A549 (cell line): ENCODE measurements around the gene KIAA2012.

Experiments used
- CHD2 ChIP-seq: fragments of 150-350 bp; IDR thresholded peaks from 2 replicates; pipeline ENCODE4 v1.6.1; 2014; ENCODE audit warnings: low read length; ENCODE audit not compliant: partially characterized antibody
- HDAC2 ChIP-seq: fragments of 200-600 bp; sonication (generic); IDR thresholded peaks from 2 replicates; pipeline ENCODE4 v1.6.1; 2016
- JUN ChIP-seq, 2 experiments: fragments of >200 bp; sonication (Bioruptor Twin); formaldehyde crosslinking; IDR thresholded peaks; 2 replicates in 1 of 2; 3 replicates in 1 of 2; pipeline ENCODE4 v1.6.1; 2016 to 2017
- MAFK ChIP-seq: fragments of 450-650 bp; IDR thresholded peaks from 2 replicates; pipeline ENCODE4 v1.6.1; 2014; ENCODE audit not compliant: partially characterized antibody
- SMC3 ChIP-seq: fragments of >200 bp; sonication (Bioruptor Twin); formaldehyde crosslinking; IDR thresholded peaks from 3 replicates; pipeline ENCODE4 v1.6.1; 2018; ENCODE audit warnings: inconsistent platforms
- ZSCAN20 ChIP-seq: fragments of 250-450 bp; sonication (Bioruptor Pico); IDR thresholded peaks from 2 replicates; pipeline ENCODE4 v1.8.0; 2022; ENCODE audit warnings: mild to moderate bottlenecking, moderate library complexity
- TF ChIP-seq, protein P1 (sequence below): fragments of 200-600 bp; sonication (generic); IDR thresholded peaks from 2 replicates; pipeline ENCODE4 v1.6.1; 2016; ENCODE audit warnings: antibody characterized with exemption, mild to moderate bottlenecking, moderate library complexity
- TF ChIP-seq, protein P2 (sequence below): fragments of >200 bp; sonication (Bioruptor Twin); formaldehyde crosslinking; IDR thresholded peaks from 3 replicates; pipeline ENCODE4 v1.5.1; 2016

DNA sequence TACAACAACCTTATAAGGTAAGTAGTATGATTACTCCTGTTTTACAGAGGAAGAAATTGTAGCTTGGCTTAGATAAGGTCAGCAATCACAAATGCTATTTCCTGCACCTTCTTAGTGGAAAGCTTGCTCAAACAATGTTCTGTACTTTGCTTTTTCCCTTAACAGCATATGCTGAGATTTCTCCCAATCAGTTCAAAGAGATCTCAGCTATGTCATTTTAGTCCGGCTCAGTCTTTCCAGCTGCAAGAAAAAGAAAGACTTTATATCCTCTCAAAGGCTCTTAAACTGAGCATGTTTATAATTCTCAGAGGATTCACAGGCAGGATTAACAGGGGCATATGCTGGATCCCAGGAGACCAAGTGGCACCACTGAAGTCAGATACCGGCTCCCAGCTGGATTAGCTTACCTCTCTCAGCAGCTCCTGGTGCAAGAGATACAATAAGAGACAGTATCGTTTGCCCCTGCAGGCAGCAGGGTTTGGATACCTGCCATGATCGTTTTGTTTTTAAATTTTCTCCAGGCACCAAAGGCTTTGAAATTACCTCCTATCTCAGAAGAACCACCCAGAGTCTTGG lies 29.5 kb downstream of the KIAA2012 start:
- TF ChIP-seq JUN (IDR thresholded peaks at IDR 0.05): no peak
- TF ChIP-seq, protein P1, sequence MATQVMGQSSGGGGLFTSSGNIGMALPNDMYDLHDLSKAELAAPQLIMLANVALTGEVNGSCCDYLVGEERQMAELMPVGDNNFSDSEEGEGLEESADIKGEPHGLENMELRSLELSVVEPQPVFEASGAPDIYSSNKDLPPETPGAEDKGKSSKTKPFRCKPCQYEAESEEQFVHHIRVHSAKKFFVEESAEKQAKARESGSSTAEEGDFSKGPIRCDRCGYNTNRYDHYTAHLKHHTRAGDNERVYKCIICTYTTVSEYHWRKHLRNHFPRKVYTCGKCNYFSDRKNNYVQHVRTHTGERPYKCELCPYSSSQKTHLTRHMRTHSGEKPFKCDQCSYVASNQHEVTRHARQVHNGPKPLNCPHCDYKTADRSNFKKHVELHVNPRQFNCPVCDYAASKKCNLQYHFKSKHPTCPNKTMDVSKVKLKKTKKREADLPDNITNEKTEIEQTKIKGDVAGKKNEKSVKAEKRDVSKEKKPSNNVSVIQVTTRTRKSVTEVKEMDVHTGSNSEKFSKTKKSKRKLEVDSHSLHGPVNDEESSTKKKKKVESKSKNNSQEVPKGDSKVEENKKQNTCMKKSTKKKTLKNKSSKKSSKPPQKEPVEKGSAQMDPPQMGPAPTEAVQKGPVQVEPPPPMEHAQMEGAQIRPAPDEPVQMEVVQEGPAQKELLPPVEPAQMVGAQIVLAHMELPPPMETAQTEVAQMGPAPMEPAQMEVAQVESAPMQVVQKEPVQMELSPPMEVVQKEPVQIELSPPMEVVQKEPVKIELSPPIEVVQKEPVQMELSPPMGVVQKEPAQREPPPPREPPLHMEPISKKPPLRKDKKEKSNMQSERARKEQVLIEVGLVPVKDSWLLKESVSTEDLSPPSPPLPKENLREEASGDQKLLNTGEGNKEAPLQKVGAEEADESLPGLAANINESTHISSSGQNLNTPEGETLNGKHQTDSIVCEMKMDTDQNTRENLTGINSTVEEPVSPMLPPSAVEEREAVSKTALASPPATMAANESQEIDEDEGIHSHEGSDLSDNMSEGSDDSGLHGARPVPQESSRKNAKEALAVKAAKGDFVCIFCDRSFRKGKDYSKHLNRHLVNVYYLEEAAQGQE: no peak
- no peak for TF ChIP-seq ZSCAN20 (CRISPR knock-in tag)
- TF ChIP-seq SMC3: no peak
- no peak for TF ChIP-seq CHD2
- TF ChIP-seq, protein P2, sequence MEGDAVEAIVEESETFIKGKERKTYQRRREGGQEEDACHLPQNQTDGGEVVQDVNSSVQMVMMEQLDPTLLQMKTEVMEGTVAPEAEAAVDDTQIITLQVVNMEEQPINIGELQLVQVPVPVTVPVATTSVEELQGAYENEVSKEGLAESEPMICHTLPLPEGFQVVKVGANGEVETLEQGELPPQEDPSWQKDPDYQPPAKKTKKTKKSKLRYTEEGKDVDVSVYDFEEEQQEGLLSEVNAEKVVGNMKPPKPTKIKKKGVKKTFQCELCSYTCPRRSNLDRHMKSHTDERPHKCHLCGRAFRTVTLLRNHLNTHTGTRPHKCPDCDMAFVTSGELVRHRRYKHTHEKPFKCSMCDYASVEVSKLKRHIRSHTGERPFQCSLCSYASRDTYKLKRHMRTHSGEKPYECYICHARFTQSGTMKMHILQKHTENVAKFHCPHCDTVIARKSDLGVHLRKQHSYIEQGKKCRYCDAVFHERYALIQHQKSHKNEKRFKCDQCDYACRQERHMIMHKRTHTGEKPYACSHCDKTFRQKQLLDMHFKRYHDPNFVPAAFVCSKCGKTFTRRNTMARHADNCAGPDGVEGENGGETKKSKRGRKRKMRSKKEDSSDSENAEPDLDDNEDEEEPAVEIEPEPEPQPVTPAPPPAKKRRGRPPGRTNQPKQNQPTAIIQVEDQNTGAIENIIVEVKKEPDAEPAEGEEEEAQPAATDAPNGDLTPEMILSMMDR: no peak
- TF ChIP-seq MAFK: no peak
- TF ChIP-seq HDAC2: no peak
